Lower lobe of right lung (tissue), 2 donors: Measurements from ENCODE around the gene ATPAF2. TPM values are rescaled to one million over a fixed set of nuclear protein-coding genes. Genes with fewer than 3 reads are reported as not detected.

ENCODE experiments used
- ATAC-seq, 2 donors: fragments of 200-7000 bp; cut with Tn5 transposase; one replicate each; pipeline ENCODE4 v1.9.1; 2020 to 2022; ENCODE audit warnings: mild to moderate bottlenecking in 2 of 2, moderate library complexity in 2 of 2
- DNase-seq: peaks from one replicate; pipeline ENCODE4 v3.0.0-alpha.2; 2020
- H3K27ac ChIP-seq: fragments of 200-600 bp; one replicate; pipeline ENCODE4 v1.8.0; 2022
- H3K27me3 ChIP-seq: fragments of 200-600 bp; one replicate; pipeline ENCODE4 v1.8.0; 2022; ENCODE audit warnings: low read depth
- H3K36me3 ChIP-seq: fragments of 200-600 bp; one replicate; pipeline ENCODE4 v1.8.0; 2022; ENCODE audit warnings: mild to moderate bottlenecking
- H3K4me1 ChIP-seq: fragments of 200-600 bp; one replicate; pipeline ENCODE4 v1.8.0; 2022
- H3K4me3 ChIP-seq: fragments of 200-600 bp; one replicate; pipeline ENCODE4 v1.8.0; 2022; ENCODE audit warnings: mild to moderate bottlenecking
- H3K9me3 ChIP-seq: fragments of 200-600 bp; one replicate; pipeline ENCODE4 v1.8.0; 2022
- intact Hi-C: fragments of 100-400 bp; cut with DNase I; formaldehyde crosslinking; loops from one replicate; pipeline ENCODE4 v1.11.0; 2022
- total RNA-seq: library from RNA; stranded (reverse); fragmentation: NEBNext Ultra II Directional; extraction: Animal tissue kit (Norgen Biotek cat#: 25700); gene quantifications from one replicate; pipeline ENCODE4 v1.2.1, GENCODE V29; 2021
- TF ChIP-seq, protein P1 (sequence below): fragments of 200-600 bp; IDR thresholded peaks from one replicate; pipeline ENCODE4 v1.8.0; 2022; ENCODE audit warnings: antibody characterized with exemption, mild to moderate bottlenecking
- donor health status: DM: no; HTN: yes; CAD: no; lungs with severe emphysema.

Gene ATPAF2
- total RNA-seq, 1 donor from 2014 or later: 22.9 TPM

DNA sequence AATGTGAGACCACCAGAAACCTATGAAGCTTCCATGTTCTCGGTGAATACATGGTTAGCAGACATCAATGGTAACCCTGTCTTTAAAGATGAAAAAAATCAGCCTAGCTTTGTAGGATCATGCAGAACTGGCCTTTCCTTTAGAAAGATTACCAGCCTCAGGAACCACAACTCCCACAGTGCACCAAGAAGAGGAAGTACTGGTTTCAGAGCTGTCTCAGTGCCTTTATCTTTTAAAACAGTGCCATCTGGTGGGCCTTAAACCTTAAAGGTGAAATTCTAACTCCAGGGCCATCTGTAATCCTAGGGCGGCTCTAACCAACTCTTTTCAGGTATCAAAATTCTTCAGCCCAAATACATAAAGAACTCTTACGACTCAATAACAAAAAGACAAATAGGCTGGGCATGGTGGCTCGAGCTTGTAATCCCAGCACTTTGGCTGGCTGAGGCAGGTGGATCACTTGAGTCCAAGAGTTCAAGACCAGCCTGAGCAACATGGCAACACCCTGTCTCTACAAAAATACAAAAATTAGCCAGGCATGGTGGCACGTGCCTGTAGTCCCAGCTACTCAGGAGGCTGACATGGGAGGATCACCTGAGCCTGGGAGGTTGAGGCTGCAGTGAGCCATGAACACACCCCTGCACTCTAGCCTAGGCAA lies 5.4 kb downstream of the ATPAF2 start:
- H3K4me1 ChIP-seq: peaks cover 22% of the 10 kb centered on the region

DNA sequence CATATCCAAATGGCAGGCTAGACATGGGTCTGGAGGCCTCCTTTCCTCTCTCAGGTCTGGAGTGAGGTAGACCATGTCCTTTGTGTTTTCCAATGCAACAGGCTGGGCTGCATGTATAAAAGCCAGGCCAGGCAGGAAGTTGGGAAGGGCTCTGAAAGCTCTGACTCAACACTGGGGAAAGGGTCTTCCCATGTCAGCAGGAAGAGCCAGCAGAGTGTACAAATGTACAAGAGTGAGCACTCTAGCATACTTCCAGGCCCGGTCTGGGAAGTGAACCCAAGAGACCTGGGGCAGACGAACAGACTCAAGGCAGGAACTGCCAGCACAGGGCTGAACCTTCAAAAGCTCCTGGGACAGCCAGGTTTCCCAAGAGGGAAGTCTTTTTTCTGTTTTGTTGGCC lies 7.0 kb downstream of the ATPAF2 start:
- H3K9me3 ChIP-seq: no peaks in the 10 kb centered on the region
- DNase-seq (no peak), ATAC-seq (peak in 1 of 2 donors; percentile 44)
- H3K4me3 ChIP-seq: no peak overlapping the region
- TF ChIP-seq, protein P1, sequence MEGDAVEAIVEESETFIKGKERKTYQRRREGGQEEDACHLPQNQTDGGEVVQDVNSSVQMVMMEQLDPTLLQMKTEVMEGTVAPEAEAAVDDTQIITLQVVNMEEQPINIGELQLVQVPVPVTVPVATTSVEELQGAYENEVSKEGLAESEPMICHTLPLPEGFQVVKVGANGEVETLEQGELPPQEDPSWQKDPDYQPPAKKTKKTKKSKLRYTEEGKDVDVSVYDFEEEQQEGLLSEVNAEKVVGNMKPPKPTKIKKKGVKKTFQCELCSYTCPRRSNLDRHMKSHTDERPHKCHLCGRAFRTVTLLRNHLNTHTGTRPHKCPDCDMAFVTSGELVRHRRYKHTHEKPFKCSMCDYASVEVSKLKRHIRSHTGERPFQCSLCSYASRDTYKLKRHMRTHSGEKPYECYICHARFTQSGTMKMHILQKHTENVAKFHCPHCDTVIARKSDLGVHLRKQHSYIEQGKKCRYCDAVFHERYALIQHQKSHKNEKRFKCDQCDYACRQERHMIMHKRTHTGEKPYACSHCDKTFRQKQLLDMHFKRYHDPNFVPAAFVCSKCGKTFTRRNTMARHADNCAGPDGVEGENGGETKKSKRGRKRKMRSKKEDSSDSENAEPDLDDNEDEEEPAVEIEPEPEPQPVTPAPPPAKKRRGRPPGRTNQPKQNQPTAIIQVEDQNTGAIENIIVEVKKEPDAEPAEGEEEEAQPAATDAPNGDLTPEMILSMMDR: no peak
- intact Hi-C loops: loop anchor here (10.0 kb wide), 1 partner anchor 347 kb away; the partner anchor contains the start of gene RAI1
- H3K36me3 ChIP-seq: peaks cover 8% of the 10 kb centered on the region
- peaks cover 6% of the 10 kb centered on the region for H3K4me1 ChIP-seq
- no peaks in the 10 kb centered on the region for H3K27me3 ChIP-seq
- H3K27ac ChIP-seq: no peak overlapping the region

More for the DNA sequence above, 5.4 kb downstream of the ATPAF2 start:
- Histone ChIP-seq H3K9me3 (no peaks in the 10 kb centered on the region), H3K4me3 (no peak overlapping the region), H3K27me3 (no peaks in the 10 kb centered on the region), H3K27ac (no peak overlapping the region), H3K36me3 (no peaks in the 10 kb centered on the region)
- peak; percentile 91 to 93 for ATAC-seq
- TF ChIP-seq, protein P1: peak; percentile 59
- intact Hi-C loops: loop anchor here (10.0 kb wide), 1 partner anchor 349 kb away; the partner anchor contains the start of gene RAI1
- no peak for DNase-seq

DNA sequence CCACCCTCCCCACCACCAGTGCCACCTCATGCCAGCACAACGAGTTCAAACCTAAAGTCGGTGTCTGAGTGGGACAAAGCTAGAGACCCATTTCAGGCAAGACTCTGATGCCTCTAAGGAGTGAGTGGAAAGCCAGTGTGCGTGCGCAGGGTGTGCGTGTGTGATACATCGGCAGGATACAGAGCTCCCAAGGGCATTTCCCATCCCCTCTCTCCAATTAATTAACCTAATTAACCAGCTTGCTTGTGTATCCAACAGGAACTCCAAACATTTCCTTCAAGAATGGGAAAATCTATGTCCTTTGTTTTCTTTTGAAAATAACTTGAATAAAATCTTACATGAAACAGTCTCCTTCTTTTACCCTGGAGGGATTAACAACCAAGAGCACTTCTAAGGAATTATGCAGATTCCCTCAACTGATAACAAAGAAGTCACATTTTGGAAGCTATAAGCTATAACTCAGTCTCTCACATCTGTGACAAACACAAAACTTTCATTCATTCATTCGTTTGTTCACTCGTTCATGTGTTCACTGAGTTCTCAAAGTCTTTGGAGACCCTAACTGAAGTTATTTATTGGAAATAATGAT lies 9.9 kb downstream of the ATPAF2 start:
- intact Hi-C loops: no loop called here
- H3K9me3 ChIP-seq: no peaks in the 10 kb centered on the region
- no peak overlapping the region for H3K4me3 ChIP-seq
- H3K36me3 ChIP-seq: peaks cover 18% of the 10 kb centered on the region
- no peak for DNase-seq
- TF ChIP-seq, protein P1: no peak
- H3K27me3 ChIP-seq: no peaks in the 10 kb centered on the region
- H3K4me1 ChIP-seq: peaks cover 9% of the 10 kb centered on the region
- H3K27ac ChIP-seq: no peak overlapping the region
- ATAC-seq: no peak

DNA sequence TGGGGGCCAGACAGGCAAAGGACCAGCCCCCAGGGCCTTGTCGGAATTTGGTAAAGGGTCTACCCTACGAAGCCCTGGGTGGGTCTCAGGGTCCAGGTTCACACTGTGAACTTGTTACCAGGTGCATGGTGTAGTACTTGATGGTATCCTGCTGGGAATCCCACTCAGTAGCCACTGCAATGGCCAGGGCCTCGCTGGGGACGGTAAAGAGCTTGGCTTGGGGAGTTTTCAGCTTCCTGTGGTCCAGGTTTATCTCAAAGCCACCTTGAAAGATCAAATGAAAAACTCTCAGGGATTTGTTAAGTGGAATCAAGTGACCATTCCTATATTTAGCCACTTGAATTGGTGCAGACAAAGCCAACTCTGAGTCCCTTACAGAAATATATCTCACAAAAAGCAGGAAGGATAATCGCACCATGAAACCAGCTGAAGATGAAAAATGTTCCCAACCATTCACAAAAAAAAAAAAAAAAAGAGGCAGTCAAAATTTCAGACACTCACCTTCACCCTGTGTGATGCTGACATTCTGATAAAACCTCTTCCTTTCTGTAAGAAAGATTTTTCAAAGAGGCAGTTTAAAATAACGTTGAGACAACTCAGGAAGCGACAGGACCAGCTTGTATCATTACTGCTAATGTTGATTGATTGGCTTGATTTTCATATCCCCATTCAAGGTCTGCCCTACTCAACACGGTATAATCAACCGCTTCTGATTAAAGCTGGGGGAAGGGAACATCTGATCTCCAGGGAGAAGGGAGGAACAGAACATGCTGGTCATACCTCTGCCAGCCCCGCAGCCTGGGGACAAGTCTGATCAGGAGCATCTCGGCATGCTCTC lies 10.6 kb downstream of the ATPAF2 start:
- TF ChIP-seq, protein P1: no peak
- Histone ChIP-seq H3K4me3 (no peak overlapping the region), H3K4me1 (peaks cover 9% of the 10 kb centered on the region), H3K36me3 (peaks cover 25% of the 10 kb centered on the region), H3K27ac (no peak overlapping the region), H3K27me3 (no peaks in the 10 kb centered on the region), H3K9me3 (no peaks in the 10 kb centered on the region)
- intact Hi-C loops: no loop called here
- no peak for DNase-seq
- no peak for ATAC-seq

DNA sequence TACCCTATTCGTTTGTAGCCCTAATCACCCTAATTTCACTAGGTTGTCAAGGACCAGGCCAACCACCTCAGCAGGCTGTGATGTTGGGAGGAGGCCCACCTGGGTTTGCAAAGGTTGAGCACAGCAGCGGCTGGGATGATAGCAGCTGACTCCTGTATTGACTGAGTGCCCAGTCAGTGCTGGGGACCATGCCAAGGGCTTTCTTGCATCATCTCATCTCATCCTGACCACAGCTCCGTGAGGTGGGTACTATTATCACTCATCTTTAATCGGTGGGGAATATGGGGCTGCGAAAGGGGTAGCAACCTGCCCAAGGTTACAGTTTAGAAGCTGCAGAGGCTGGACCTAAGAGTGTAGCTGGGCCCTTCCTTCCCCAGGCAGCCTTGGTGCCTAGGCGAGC lies 11.7 kb downstream of the ATPAF2 start:
- intact Hi-C loops: no loop called here
- ATAC-seq: no peak
- Histone ChIP-seq H3K9me3 (no peaks in the 10 kb centered on the region), H3K4me3 (no peak overlapping the region), H3K4me1 (peaks cover 6% of the 10 kb centered on the region), H3K27me3 (no peaks in the 10 kb centered on the region), H3K36me3 (peaks cover 26% of the 10 kb centered on the region), H3K27ac (no peak overlapping the region)
- TF ChIP-seq, protein P1: no peak
- no peak for DNase-seq
